GM21786 (cell line): ENCODE data around the gene SACM1L.
"Not testable (repeated sequence)": the region's sequence is repeated elsewhere in the genome, so short reads cannot be mapped to it uniquely, and the experiment has no call there.

ENCODE experiments used
- ATAC-seq: cut with Tn5 transposase; IDR thresholded peaks from one replicate; pipeline ENCODE4 v1.9.1; 2021; ENCODE audit not compliant: unreplicated experiment

The SACM1L gene

GRCh38 chr3:45741247-45741646 lies 52.1 kb downstream of the SACM1L start:
- ATAC-seq, result no peak

GRCh38 chr3:45741742-45742460 lies 52.7 kb downstream of the SACM1L start:
- no peak for ATAC-seq

- ATAC-seq, result no peak
These were observed 53.4 kb downstream of the SACM1L start for GRCh38 chr3:45742461-45743089.

GRCh38 chr3:45746165-45746776 lies 57.1 kb downstream of the SACM1L start:
- ATAC-seq, result no peak

GRCh38 chr3:45746777-45747622 lies 57.8 kb downstream of the SACM1L start:
- ATAC-seq, result no peak

GRCh38 chr3:45748068-45748467 lies 58.9 kb downstream of the SACM1L start:
- no peak for ATAC-seq

GRCh38 chr3:45749036-45749600 lies 59.9 kb downstream of the SACM1L start:
- not testable (repeated sequence) for ATAC-seq

DNA sequence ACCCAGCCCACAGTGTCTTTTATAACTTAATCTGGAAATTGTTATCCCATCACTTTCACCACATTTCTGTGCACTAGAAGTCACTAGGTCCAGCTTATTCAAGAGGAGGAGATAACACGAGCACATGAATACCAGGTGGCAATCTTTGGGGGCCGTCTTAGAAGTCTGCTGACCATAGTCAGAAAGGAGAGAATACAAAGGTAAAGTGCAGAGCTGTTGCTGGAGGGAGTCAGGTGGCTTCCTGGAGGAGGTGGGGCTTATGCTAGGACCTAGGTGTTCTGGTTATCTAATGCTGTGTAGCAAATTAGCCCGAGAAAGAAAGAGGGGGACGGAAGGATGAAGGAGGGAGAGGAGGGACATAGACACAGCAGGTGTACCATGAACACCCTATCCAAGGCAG lies 60.7 kb downstream of the SACM1L start:
- ATAC-seq, result no peak

DNA sequence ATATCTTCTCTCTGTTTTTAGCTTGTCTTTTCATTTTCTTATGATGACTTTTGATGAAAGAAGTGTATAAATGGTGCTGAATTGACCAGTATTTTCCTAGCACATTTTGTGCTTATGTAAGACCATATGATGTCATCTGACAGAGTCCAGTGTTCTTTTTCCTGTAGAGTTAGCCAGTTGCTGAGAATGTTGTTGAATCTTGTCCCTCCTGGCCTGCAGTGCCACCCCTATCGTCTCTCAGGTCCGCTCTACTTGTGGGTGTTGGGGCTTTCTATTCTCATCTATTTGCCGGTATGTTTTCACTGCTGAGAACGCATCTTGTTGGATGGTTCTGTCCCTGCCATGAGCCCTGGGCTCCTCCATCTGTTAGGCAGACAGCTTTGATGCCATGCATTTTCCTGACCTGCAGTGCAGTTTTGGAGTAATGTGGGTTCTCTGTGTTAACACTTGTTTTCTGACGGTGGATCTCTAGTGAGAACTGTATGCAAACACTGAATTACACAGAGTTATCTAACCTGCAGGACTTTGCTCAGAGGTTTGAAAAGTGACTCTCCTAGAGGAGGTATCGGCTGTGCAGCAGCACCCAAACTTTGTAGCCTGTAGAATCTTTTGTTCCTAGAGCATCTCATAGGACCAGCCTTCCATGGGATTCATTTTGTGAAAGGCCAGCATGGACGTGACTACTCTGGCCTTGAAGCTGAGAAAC lies 62.5 kb downstream of the SACM1L start:
- ATAC-seq, result no peak

- ATAC-seq, result no peak
These were observed 63.9 kb downstream of the SACM1L start for GRCh38 chr3:45753095-45753494.

DNA sequence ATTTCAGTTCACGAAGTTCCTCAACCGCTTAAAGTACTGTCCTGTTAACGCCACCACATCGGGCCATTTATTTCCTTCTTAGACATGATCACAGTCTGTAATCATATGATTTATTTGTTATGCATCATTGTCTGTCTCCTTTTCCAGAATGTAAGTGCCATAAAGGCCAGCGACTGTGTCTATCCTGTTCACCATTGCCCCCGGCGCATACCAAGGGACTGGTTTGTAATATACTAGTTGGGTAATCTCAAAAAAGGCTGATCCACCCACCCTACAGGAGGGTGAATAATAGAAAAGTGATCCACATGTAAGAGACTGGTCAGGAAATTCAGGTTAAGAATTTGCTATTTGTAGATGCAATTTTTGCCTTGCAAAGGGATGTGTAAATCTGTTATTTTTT lies 65.3 kb downstream of the SACM1L start:
- ATAC-seq, result no peak

GRCh38 chr3:45756055-45756454 lies 66.9 kb downstream of the SACM1L start:
- ATAC-seq, result no peak

- not testable (repeated sequence) for ATAC-seq
These were observed 67.9 kb downstream of the SACM1L start for GRCh38 chr3:45757141-45757540.

DNA sequence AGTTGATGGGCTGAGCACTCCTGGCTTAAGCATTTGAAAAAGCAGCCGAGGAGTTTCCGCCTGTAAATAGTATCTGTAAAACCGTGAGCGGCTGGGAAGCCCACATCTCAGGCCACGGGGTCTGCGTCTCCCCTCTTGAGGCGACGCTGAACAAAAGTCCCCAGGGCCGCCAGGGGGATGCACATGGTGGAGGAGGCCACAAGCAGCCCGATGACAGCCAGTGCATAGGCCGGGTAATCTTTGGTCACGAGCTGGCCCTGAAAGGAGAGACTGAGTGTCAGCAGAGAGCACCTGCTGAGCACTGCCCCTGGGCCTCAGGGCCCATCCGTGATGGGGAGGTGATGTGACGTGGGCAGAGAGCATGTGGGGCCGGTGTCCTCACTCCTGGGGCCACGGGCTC lies 69.7 kb downstream of the SACM1L start:
- ATAC-seq, result no peak

GRCh38 chr3:45759851-45760250 lies 70.7 kb downstream of the SACM1L start:
- no peak for ATAC-seq

GRCh38 chr3:45760878-45761711 lies 71.9 kb downstream of the SACM1L start:
- no peak for ATAC-seq

GRCh38 chr3:45761831-45762230 lies 72.6 kb downstream of the SACM1L start:
- ATAC-seq, result no peak

DNA sequence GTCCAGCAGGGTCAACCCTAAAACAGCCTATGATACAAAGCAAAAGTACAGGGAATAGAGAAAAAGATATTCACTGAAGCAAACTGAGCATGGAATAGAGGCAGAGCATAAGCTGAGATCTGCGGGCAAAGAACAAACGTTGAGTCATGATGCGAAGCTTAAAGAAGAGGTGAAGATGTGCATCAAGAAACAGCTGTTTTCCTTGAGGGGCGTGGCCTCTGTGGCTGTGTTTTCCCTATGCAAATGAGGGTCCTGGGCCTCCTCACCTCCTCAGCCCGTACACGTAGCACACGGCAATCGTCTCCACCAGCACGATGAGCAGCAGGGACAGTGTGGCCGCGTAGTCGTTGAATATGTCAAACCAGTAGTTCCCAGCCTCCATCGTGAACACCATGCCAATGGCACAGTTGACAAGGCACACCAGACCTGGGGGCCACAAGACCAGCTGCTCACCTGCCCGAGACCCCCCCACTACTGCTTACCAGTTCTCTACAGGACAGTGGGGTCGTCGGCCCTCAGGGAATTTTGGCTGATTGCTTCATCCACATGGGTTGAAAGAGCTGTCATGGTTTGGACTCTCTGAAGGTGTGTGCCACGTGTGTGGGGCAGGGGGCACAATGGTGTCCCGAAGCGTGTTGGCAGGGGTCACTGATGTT lies 73.6 kb downstream of the SACM1L start:
- no peak for ATAC-seq

DNA sequence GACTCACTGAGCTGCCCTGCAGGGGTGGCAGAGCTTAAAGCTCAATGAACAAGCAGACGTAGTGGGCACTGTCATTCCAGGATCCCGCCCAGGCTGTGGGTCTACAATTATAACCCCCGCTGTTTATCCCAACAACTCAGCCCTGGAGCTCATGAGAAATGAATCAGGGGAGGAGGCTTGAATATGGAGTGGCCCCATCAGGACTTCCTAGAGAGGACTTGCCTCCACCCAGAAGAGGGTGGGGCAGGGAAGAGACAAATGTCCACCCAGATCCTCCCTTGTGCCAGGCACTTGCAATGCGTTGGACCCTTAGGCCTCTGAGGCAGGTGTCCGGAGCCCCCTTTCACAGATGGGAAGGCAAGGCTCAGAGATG lies 74.1 kb downstream of the SACM1L start:
- ATAC-seq, result no peak
